Glomerular visceral epithelial cell (primary cell): ENCODE measurements around the gene MATN3.

Experiments used
- DNase-seq: peaks from one replicate; pipeline ENCODE4 v3.0.0-alpha.2; 2016; ENCODE audit errors: extremely low spot score

MATN3 gene

DNA sequence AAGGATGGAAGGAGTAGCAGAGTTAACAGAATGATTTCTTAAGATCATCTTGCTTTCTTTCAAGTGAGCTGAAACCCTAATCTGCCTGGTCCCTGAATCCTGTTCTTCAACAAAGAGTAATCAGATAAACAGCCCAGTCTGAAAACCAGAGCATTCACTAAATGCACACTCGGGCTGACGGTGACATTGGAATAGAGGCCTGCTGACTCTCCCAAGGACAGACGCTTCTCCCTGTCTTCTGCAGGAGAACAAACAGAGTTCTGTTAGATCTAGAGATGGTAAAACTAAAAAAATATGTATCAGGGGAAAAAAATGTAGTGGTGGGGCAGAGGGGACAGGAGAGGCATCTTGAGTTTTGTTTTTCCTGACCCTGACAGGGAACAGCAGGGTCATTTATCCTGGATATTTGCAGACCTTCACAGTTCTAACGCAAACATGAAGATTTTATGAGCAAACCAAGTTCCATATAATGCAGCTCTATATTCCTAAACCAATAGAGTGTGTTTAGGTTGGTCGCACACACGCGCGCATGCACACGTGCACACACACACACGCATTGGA is 7.3 kb downstream of the MATN3 start:
- no peak for DNase-seq

DNA sequence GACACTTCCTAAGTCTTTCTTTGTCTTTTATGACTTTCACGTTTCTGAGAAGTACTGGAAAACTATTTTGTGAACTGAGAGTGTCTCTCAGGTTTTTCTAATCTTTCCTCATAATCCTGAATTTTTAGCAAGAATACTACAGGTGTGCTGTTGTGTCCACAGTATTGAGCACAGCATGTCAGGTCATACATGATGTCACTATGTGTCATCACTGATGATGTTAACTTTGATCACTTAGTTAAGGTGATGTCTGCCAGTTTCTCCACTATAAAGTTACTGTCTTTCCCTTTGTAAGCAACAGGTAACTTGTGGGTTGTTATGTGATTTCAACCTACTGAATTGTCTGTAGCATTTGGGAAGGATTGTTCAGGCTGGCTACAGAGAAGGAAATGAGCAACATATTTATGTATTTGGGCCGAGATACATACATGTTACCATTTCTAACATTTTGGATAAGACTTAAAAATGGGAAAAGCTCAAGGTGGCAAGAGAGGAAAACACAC is 11.1 kb downstream of the MATN3 start:
- DNase-seq: no peak

- DNase-seq: no peak
Observed at GRCh38 chr2:19993731-19994130, 18.7 kb downstream of the MATN3 start.

- DNase-seq: no peak
Observed at GRCh38 chr2:19991895-19992294, 20.6 kb downstream of the MATN3 start.

- DNase-seq: no peak
Observed at GRCh38 chr2:19990416-19990728, 22.1 kb downstream of the MATN3 start.

- peak; percentile 89 for DNase-seq
Observed at GRCh38 chr2:19989667-19990415, 22.6 kb downstream of the MATN3 start, which contains the start of gene WDR35. WDR35 (minus strand) TSS chr2:19990105; CDS start chr2:19990015, 90 bp downstream.

DNA sequence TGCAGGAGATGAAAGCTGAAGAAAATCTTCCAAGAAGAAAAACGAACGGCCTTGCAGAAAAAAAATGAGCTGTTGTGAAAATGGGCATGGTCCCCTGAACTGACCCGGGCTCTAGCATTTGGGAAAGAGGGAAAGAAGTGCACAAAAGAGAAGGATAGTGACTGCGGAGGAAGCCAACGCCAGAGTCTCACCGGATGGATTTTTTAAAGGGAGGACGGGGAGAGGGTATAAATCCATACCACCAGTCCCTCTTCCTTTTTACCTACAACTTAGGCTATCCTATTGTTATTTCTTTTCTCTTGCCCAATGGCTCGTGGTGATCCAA is 23.2 kb downstream of the MATN3 start:
- no peak for DNase-seq

GRCh38 chr2:19988600-19988999 is 23.9 kb downstream of the MATN3 start:
- no peak for DNase-seq

DNA sequence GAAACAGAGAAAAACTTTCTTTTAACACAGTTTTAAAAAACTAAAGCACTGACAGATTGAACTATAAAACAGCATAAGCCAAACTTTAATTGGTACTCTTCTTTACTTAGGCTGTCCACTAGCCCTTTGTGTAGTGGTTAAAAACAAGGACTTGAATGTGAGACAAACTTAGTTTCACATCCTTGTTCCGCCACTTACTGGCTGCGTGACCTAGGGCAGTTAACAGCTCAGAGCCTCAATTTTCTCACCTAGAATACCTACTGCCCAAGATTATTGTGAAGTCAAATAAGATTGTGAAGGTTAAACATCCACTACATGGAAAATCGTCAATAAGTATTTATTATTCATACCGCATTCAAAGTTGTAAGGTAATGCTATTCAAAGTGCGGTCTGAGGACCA is 24.5 kb downstream of the MATN3 start:
- DNase-seq: no peak

- DNase-seq: no peak
Observed at GRCh38 chr2:19982268-19982667, 30.2 kb downstream of the MATN3 start.

DNA sequence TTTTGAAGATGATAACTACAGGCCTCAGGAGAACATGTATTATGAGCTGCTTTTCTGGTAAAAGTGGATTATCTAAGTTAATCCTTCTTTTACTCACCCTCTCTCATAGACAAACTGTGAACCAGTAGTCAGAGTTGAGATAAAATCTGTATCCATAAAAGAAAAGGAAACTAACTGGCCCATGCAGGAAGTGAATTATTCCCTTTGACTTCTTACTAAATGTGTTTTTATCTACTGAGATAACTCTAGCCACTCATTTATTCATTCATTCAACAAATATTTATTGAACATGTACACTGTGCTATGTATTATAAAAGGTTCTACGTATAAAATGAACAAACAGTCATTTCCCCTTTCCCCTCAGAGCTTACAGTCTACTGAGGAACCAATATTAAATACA is 32.5 kb downstream of the MATN3 start:
- no peak for DNase-seq

DNA sequence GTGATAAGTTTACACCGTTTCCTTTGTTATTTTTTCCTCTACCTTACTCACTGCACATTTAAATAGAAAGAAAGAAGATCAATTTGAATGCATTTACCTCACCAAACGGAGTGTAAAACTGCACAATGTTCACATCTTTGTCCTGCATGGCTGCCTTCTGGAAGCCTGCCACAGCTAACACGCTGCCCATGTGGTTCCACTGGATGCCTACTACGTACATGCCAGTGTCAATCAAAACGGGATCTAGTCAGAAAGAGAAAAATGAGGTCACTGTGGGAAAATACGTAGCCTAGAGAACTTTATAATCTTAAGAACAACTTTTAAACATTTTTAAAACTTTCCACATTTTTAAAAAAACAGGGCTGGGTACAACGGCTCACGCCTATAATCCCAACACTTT is 39.0 kb downstream of the MATN3 start:
- peak; percentile 32 for DNase-seq

DNA sequence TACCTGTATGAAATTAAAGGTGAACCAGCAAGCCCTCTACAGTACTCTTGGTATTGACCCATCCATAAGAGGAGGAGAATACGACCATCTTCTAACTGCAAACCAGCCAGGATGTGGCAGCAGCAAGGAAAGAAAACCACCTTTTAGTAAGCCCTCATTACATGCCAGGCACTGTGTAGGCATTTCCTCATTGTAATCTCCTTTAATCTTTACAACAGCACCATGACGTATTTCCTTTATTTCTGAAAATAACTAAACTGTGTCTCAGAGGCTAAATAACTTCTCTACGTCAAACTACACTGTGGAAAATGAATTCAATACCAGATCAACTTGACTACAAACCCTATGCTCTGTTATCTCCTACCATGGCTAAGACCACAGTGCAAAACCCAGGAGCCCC is 40.8 kb downstream of the MATN3 start:
- no peak for DNase-seq

DNA sequence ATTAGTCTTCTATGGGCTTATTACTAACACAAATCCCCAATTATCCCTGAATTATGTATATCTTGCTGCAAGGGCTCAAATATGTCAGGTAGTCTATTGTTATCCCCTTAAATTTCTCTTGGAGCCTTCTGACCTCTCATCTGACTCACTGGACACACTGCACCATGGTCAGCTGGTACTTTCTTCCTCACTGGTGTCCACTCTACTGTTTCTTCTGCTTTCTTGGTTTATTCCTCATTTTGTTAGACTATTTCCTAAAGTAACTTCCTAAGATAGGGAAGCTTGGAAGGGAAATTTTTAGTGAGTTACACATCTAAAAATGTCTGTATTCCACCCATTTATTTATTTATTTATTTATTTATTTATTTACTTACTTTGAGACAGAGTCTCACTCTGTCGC is 49.1 kb downstream of the MATN3 start:
- no peak for DNase-seq

DNA sequence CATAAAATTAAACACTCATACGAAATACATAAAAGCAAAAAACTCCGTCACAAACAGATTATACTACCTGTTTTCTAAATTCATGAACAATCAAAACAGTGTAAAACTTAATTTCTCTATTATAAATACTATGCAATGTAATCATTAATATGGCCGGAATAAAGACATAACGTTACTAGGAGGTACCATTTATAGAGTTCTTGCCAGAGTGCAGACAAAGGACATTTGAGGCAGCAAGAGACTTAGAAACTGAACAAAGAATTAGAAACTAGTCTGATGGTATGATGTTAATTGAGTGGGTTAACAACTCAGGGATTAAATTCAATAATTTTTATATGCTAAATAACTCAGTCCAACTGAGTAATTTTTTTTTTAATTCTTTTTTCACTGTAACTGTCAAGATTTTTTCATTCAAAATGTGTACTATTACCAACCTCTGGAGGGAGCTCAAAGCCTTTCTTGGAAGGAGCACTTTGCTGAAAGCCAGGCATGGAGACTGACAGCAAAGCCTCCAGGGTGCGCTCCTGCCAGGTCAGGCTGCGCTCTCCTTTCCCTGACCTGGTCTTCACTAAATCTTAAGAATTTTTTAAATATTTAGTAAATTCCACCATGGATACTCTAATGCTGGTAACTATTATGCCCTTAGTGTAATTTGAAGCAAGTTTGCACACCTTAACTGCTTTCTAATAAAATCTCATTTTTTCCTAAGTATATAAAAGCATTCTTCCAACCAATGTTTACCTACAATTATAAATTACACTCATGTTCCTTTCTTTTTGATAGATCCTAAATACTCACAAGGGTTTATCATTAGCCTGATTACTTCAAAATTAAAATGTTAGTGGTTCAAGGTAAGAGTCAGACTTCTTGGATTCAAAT is 56.7 kb downstream of the MATN3 start:
- DNase-seq: peak; percentile 70

DNA sequence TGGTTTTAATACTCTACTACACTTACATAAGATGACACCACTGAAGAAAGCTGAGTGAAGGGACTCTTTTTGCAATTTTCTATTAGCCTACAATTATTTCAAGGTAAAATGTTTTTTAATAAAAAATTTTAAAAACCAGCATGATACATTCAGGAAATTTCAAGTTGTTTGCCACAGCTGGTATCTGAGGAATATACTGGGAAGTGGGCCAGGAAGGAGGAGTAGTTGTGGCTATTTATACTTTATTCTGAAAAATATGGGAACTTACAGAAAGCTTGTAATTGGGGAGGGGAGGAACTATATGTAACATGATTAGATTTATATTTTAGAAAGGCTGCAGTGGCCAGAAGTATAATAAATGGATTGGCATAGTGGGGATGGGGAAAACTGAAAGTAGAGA is 63.4 kb downstream of the MATN3 start:
- no peak for DNase-seq

GRCh38 chr2:19947184-19947940 is 65.1 kb downstream of the MATN3 start:
- no peak for DNase-seq

DNA sequence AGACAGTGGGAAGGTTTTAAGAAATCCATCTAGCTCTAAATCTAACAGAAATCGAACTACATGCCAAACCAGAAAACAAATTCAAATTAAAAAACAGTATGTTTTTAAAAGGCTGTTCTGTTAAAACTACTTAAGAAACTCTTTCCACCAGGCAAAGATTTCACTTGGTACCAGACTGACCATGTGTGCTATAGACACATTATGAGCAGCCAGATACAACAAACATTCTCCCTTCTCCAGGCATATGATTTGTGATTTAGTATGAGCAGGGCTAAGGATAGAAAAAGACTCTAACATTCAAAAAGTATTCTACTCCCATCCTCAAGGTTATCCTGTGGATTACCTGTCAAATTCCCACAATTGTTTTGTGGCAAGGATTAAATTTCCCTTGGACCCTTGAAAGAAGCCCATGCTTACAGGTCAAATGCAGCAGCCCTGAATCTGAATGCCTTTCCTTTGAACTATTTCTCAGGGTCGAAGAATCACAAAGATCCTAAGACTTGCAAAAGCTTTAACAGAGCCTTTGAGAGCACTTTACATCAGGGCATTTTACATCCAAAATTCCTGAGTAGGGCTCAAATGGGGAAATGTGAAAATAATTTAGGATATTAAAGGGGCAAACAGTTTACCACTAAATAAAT is 68.1 kb downstream of the MATN3 start:
- no peak for DNase-seq

- DNase-seq: no peak
Observed at GRCh38 chr2:19943189-19943588, 69.3 kb downstream of the MATN3 start.

DNA sequence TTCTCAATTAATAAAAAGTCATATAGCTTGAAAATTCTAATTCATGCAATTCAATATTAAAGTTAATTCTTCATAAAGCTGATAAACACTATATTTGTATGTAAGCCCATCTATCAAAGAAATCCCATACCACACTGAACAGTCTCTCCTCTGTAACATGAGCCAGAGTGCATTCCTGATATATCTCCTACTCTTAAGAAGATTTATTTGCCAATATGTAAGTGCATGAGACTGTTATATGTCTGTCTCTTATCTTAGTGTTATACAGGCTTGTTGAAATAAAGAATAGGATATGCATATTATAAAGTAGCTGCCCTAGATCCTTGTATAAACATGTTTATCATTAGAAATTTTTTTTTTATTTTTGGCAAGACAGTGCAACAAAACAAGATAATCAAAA is 70.3 kb downstream of the MATN3 start:
- DNase-seq: no peak
